ENCODE measurements around the gene PAX1.

PAX1 gene

GRCh38 chr20:21670126-21670525 is 35.3 kb upstream of the PAX1 start:
- no peaks in the 10 kb centered on the region for H3K36me3 Mint-ChIP-seq (ENCODE audit: low read depth)
- H3K27ac Mint-ChIP-seq: no peak overlapping the region
- H3K4me1 Mint-ChIP-seq: no peaks in the 10 kb centered on the region
- TF ChIP-seq CTCF (IDR thresholded peaks at IDR 0.05; ENCODE audit: unreplicated experiment in 3 of 3): no peak
- no peaks in the 10 kb centered on the region for H3K9me3 Mint-ChIP-seq
- H3K4me3 Mint-ChIP-seq: no peak overlapping the region
- peaks cover 3% of the 10 kb centered on the region for H3K27me3 Mint-ChIP-seq (ENCODE audit: low read depth)

- Mint-ChIP-seq H3K4me1 (no peaks in the 10 kb centered on the region), H3K27me3 (ENCODE audit: low read depth) (peaks cover 2% of the 10 kb centered on the region), H3K4me3 (no peak overlapping the region), H3K27ac (no peak overlapping the region), H3K36me3 (ENCODE audit: low read depth) (no peaks in the 10 kb centered on the region), H3K9me3 (no peaks in the 10 kb centered on the region)
- TF ChIP-seq CTCF (IDR thresholded peaks at IDR 0.05; ENCODE audit: unreplicated experiment in 3 of 3): no peak
These were observed 34.5 kb upstream of the PAX1 start for GRCh38 chr20:21670981-21671380.

GRCh38 chr20:21677261-21677660 is 28.2 kb upstream of the PAX1 start:
- H3K9me3 Mint-ChIP-seq: no peaks in the 10 kb centered on the region
- H3K36me3 Mint-ChIP-seq (ENCODE audit: low read depth): no peaks in the 10 kb centered on the region
- no peak overlapping the region for H3K4me3 Mint-ChIP-seq
- peaks cover 13% of the 10 kb centered on the region for H3K27me3 Mint-ChIP-seq (ENCODE audit: low read depth)
- H3K4me1 Mint-ChIP-seq: peaks cover 8% of the 10 kb centered on the region
- no peak for TF ChIP-seq CTCF (IDR thresholded peaks at IDR 0.05; ENCODE audit: unreplicated experiment in 3 of 3)
- H3K27ac Mint-ChIP-seq: no peak overlapping the region

- H3K9me3 Mint-ChIP-seq: no peaks in the 10 kb centered on the region
- no peaks in the 10 kb centered on the region for H3K36me3 Mint-ChIP-seq (ENCODE audit: low read depth)
- H3K27ac Mint-ChIP-seq: no peak overlapping the region
- peaks cover 13% of the 10 kb centered on the region for H3K4me1 Mint-ChIP-seq
- H3K27me3 Mint-ChIP-seq (ENCODE audit: low read depth): peaks cover 13% of the 10 kb centered on the region
- H3K4me3 Mint-ChIP-seq: no peak overlapping the region
- TF ChIP-seq CTCF (IDR thresholded peaks at IDR 0.05; ENCODE audit: unreplicated experiment in 3 of 3): no peak
These were observed 27.7 kb upstream of the PAX1 start for GRCh38 chr20:21677781-21678180.

GRCh38 chr20:21681234-21681921 is 24.1 kb upstream of the PAX1 start:
- Mint-ChIP-seq H3K27ac (peak overlapping the region in 2 of 3 experiments; percentile 18 to 49), H3K9me3 (no peaks in the 10 kb centered on the region), H3K27me3 (ENCODE audit: low read depth) (peaks cover 13% of the 10 kb centered on the region), H3K4me3 (no peak overlapping the region), H3K36me3 (ENCODE audit: low read depth) (no peaks in the 10 kb centered on the region), H3K4me1 (peaks cover 17% of the 10 kb centered on the region)
- no peak for TF ChIP-seq CTCF (IDR thresholded peaks at IDR 0.05; ENCODE audit: unreplicated experiment in 3 of 3)

- no peak for TF ChIP-seq CTCF (IDR thresholded peaks at IDR 0.05; ENCODE audit: unreplicated experiment in 3 of 3)
- peaks cover 15% of the 10 kb centered on the region for H3K27me3 Mint-ChIP-seq (ENCODE audit: low read depth)
- H3K4me3 Mint-ChIP-seq: peak overlapping the region in 1 of 3 experiments; percentile 18
- peak overlapping the region in 2 of 3 experiments; percentile 18 to 49 for H3K27ac Mint-ChIP-seq
- no peaks in the 10 kb centered on the region for H3K36me3 Mint-ChIP-seq (ENCODE audit: low read depth)
- H3K9me3 Mint-ChIP-seq: no peaks in the 10 kb centered on the region
- peaks cover 17% of the 10 kb centered on the region for H3K4me1 Mint-ChIP-seq
These were observed 23.5 kb upstream of the PAX1 start for GRCh38 chr20:21681922-21682318.

Measured in nephron (organoid).